ENCODE measurements around the gene SAMD5.

SAMD5 gene

DNA sequence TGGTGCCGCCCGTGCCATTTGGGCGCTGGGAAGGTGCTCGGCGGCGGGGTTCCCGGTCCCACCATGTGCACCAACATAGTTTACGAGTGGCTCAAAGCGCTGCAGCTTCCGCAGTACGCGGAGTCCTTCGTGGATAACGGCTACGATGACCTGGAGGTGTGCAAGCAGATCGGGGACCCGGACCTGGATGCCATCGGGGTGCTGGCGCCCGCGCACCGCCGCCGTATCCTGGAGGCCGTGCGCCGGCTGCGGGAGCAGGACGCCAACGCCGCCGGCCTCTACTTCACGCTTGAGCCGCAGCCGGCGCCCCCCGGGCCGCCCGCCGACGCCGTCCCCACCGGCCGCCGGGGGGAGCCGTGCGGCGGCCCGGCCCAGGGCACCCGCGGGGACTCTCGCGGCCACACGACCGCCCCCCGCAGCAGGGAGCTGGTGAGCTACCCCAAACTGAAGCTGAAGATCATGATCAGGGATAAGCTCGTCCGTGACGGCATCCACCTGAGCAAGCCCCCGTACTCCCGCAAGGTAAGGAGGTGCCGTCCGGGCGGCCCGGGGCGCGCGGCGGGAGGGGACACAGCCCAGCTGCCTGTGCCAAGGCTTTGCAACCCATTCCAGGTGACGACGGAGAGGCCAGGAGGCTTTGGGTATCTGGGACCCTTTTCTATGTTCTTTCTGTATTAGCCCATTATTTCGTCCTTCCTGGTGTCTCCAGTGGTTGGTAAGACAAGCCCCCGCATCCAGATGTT, 547 bp downstream of the SAMD5 start:
- H3K4me3 ChIP-seq (ENCODE audit: low read depth, low read length) = peak overlapping the region; percentile 55
- TF ChIP-seq CTCF (IDR thresholded peaks at IDR 0.05; ENCODE audit: control insufficient read depth, extremely low read depth, insufficient read depth) = no peak
- DNase-seq (ENCODE audit: low read depth) = no peak

- no peak overlapping the region for H3K4me3 ChIP-seq (ENCODE audit: low read depth, low read length)
- TF ChIP-seq CTCF (IDR thresholded peaks at IDR 0.05; ENCODE audit: control insufficient read depth, extremely low read depth, insufficient read depth) = no peak
- no peak for DNase-seq (ENCODE audit: low read depth)
Observed at GRCh38 chr6:147509891-147510290, 1.4 kb downstream of the SAMD5 start.

GRCh38 chr6:147510929-147511590, 2.6 kb downstream of the SAMD5 start:
- no peak for TF ChIP-seq CTCF (IDR thresholded peaks at IDR 0.05; ENCODE audit: control insufficient read depth, extremely low read depth, insufficient read depth)

DNA sequence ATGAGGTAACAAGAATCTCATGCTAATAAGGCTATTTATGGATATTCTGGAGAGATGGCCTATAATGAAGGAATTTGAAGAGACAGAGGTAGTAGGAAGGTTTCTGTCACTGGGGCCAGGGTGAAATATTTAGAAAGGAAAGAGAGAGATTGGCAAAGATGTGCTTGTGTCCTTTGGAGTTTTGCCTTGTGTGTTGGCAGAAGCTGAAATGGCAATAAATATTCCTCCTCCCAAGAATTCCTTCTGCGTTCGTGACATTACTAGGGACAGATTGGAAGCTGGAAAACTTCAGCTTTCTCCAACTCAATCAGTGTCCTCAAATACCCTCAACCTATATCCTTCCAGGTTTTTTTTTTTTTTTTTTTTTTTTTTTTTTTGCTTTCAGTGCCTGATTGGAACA, 6.3 kb downstream of the SAMD5 start:
- H3K4me3 ChIP-seq (ENCODE audit: low read depth, low read length) = no peak overlapping the region
- no peak for TF ChIP-seq CTCF (IDR thresholded peaks at IDR 0.05; ENCODE audit: control insufficient read depth, extremely low read depth, insufficient read depth)
- DNase-seq (ENCODE audit: low read depth) = peak; percentile 56

More at GRCh38 chr6:147510929-147511590, 2.6 kb downstream of the SAMD5 start:
- no peak for DNase-seq (ENCODE audit: low read depth)
- H3K4me3 ChIP-seq (ENCODE audit: low read depth, low read length) = no peak overlapping the region

GRCh38 chr6:147515327-147515726, 6.8 kb downstream of the SAMD5 start:
- TF ChIP-seq CTCF (IDR thresholded peaks at IDR 0.05; ENCODE audit: control insufficient read depth, extremely low read depth, insufficient read depth) = no peak
- H3K4me3 ChIP-seq (ENCODE audit: low read depth, low read length) = no peak overlapping the region
- no peak for DNase-seq (ENCODE audit: low read depth)

DNA sequence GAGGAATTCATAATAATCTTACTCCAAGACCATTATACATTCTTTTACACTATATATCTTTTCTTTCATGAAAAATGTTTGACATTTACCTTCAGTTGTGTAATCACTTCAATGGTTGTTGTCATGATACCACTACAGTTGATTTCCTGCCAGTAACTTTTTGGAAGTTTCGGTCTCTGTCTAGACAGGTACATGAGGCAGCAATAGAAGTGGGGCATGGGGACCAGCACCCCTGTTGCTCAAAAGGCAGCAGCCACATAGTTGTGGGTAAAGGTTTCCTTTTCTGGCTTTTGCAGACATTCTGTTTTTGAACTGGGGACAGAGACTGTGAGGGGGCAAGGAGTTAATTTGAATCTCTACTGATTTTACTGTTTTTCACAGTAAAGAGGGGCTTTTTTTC, 14.1 kb downstream of the SAMD5 start:
- no peak for TF ChIP-seq CTCF (IDR thresholded peaks at IDR 0.05; ENCODE audit: control insufficient read depth, extremely low read depth, insufficient read depth)
- H3K4me3 ChIP-seq (ENCODE audit: low read depth, low read length) = no peak overlapping the region

More for the DNA sequence above, 14.1 kb downstream of the SAMD5 start:
- no peak for DNase-seq (ENCODE audit: low read depth)

Data from LNCaP clone FGC (cell line).